GM23338 (cell line): ENCODE measurements around the gene LRRIQ3. TPM values are rescaled to one million over a fixed set of nuclear protein-coding genes. Genes with fewer than 3 reads are reported as not detected.

Experiments used
- ATAC-seq: fragments of 200-7000 bp; cut with Tn5 transposase; 3 replicates; pipeline ENCODE4 v1.9.1; 2020
- DNase-seq: peaks from one replicate; pipeline ENCODE4 v3.0.0-alpha.2; 2015; ENCODE audit warnings: low spot score
- H2AFZ ChIP-seq: fragments of 200-600 bp; sonication (generic); 2 replicates; pipeline ENCODE4 v1.8.0; 2016; ENCODE audit warnings: antibody characterized with exemption, mild to moderate bottlenecking, moderate library complexity
- H3F3A ChIP-seq: fragments of 200-600 bp; sonication (generic); replicated peaks from 2 replicates; pipeline ENCODE4 v1.8.0; 2017; ENCODE audit warnings: antibody characterized with exemption, mixed run types, low read depth
- H3K27ac ChIP-seq: fragments of 200-600 bp; sonication (generic); 2 replicates; pipeline ENCODE4 v1.6.1; 2016; ENCODE audit warnings: low read depth
- H3K27me3 ChIP-seq: fragments of 200-600 bp; sonication (generic); 2 replicates; pipeline ENCODE4 v1.8.0; 2016; ENCODE audit warnings: mild to moderate bottlenecking, mixed run types, moderate library complexity; ENCODE audit not compliant: insufficient read depth
- H3K36me3 ChIP-seq: fragments of 200-600 bp; sonication (generic); 2 replicates; pipeline ENCODE4 v1.8.0; 2016; ENCODE audit warnings: mild to moderate bottlenecking; ENCODE audit not compliant: insufficient read depth
- H3K4me1 ChIP-seq: fragments of 200-600 bp; sonication (generic); 2 replicates; pipeline ENCODE4 v1.8.0; 2016; ENCODE audit warnings: mild to moderate bottlenecking, moderate library complexity; ENCODE audit not compliant: insufficient read depth
- H3K4me2 ChIP-seq: fragments of 200-600 bp; sonication (generic); 2 replicates; pipeline ENCODE4 v1.7.1; 2017; ENCODE audit warnings: mixed run types
- H3K4me3 ChIP-seq: fragments of 200-600 bp; sonication (generic); 2 replicates; pipeline ENCODE4 v1.6.1; 2016; ENCODE audit warnings: mixed run types
- H3K79me2 ChIP-seq: fragments of 200-600 bp; sonication (generic); replicated peaks from 2 replicates; pipeline ENCODE4 v1.8.0; 2017; ENCODE audit warnings: mild to moderate bottlenecking; ENCODE audit not compliant: insufficient read depth
- H3K9me2 ChIP-seq: fragments of 200-600 bp; sonication (generic); 2 replicates; pipeline ENCODE4 v1.8.0; 2017; ENCODE audit not compliant: insufficient read depth
- H4K20me1 ChIP-seq: fragments of 200-600 bp; sonication (generic); replicated peaks from 2 replicates; pipeline ENCODE4 v1.8.0; 2017; ENCODE audit warnings: mild to moderate bottlenecking; ENCODE audit not compliant: insufficient read depth
- H3K27ac Mint-ChIP-seq: 2 replicates; pipeline ENCODE4 v1.8.0; 2020; ENCODE audit warnings: inconsistent platforms, mild to moderate bottlenecking, moderate library complexity, mixed read lengths
- H3K27me3 Mint-ChIP-seq: 3 replicates; pipeline ENCODE4 v1.8.0; 2022; ENCODE audit warnings: low read depth, mild to moderate bottlenecking, moderate library complexity, mixed read lengths, inconsistent platforms; ENCODE audit not compliant: insufficient read depth, poor library complexity
- H3K36me3 Mint-ChIP-seq: 3 replicates; pipeline ENCODE4 v1.8.0; 2021; ENCODE audit warnings: low read depth, mild to moderate bottlenecking, inconsistent platforms, moderate library complexity, mixed read lengths
- H3K4me1 Mint-ChIP-seq: 3 replicates; pipeline ENCODE4 v1.8.0; 2020; ENCODE audit warnings: mild to moderate bottlenecking, inconsistent platforms, mixed read lengths
- H3K4me3 Mint-ChIP-seq: 3 replicates; pipeline ENCODE4 v1.8.0; 2021; ENCODE audit warnings: moderate library complexity, mild to moderate bottlenecking, inconsistent platforms, mixed read lengths
- H3K9me3 Mint-ChIP-seq: 3 replicates; pipeline ENCODE4 v1.8.0; 2020; ENCODE audit warnings: moderate library complexity, mild to moderate bottlenecking, inconsistent platforms, mixed read lengths
- CREB1 ChIP-seq: fragments of 250-450 bp; sonication (Bioruptor Pico); IDR thresholded peaks from 2 replicates; pipeline ENCODE4 v1.5.0; 2020; ENCODE audit warnings: low read depth, mild to moderate bottlenecking, moderate library complexity
- EZH2 ChIP-seq: fragments of 200-600 bp; sonication (generic); IDR thresholded peaks from one replicate; pipeline ENCODE4 v1.8.0; 2017; ENCODE audit warnings: antibody characterized with exemption, mild to moderate bottlenecking, low read depth; ENCODE audit not compliant: unreplicated experiment
- EZH2phosphoT487 ChIP-seq: fragments of 200-600 bp; sonication (generic); IDR thresholded peaks from one replicate; pipeline ENCODE4 v1.8.1; 2018; ENCODE audit warnings: antibody characterized with exemption; ENCODE audit not compliant: unreplicated experiment
- JUNB ChIP-seq: IDR thresholded peaks from one replicate; pipeline ENCODE4 v1.6.1; 2016; ENCODE audit warnings: antibody characterized with exemption; ENCODE audit not compliant: unreplicated experiment
- NANOG ChIP-seq: IDR thresholded peaks from 2 replicates; pipeline ENCODE4 v1.6.1; 2016; ENCODE audit warnings: antibody characterized with exemption, borderline replicate concordance
- POLR2AphosphoS5 ChIP-seq: IDR thresholded peaks from 2 replicates; pipeline ENCODE4 v1.6.1; 2016; ENCODE audit warnings: antibody characterized with exemption, low read depth
- STAT1 ChIP-seq: IDR thresholded peaks from one replicate; pipeline ENCODE4 v1.6.1; 2016; ENCODE audit warnings: antibody characterized with exemption; ENCODE audit not compliant: unreplicated experiment
- ZNF114 ChIP-seq: fragments of 250-450 bp; sonication (Bioruptor Pico); IDR thresholded peaks from 2 replicates; pipeline ENCODE4 v1.5.0; 2020; ENCODE audit warnings: mild to moderate bottlenecking, moderate library complexity
- ZNF331 ChIP-seq: fragments of 250-450 bp; sonication (Bioruptor Pico); IDR thresholded peaks from 2 replicates; pipeline ENCODE4 v1.5.0; 2020; ENCODE audit warnings: low read depth, mild to moderate bottlenecking, moderate library complexity
- polyA plus RNA-seq: library from polyadenylated mRNA; unstranded; fragments of >200 nt; fragmentation: Nextera tagmentation; extraction: Ambion mirVana; gene quantifications from 2 replicates; pipeline ENCODE4 v1.2.1, GENCODE V29; 2016
- total RNA-seq: library from RNA; depleted of rRNA; stranded (reverse); fragments of >200 nt; shearing (Covaris generic); gene quantifications from 2 replicates; pipeline ENCODE4 v1.2.3, GENCODE V29; 2014
- TF ChIP-seq, protein P1 (sequence below): IDR thresholded peaks from 2 replicates; pipeline ENCODE4 v1.6.1; 2016; ENCODE audit warnings: antibody characterized with exemption
- TF ChIP-seq, protein P2 (sequence below): IDR thresholded peaks from one replicate; pipeline ENCODE4 v1.6.1; 2018; ENCODE audit warnings: antibody characterized with exemption; ENCODE audit not compliant: unreplicated experiment
- TF ChIP-seq, protein P3 (sequence below), 2 experiments: fragments of 200-600 bp in 1 of 2; sonication (generic) in 1 of 2; conservative IDR thresholded peaks; 2 replicates each; pipeline versions ENCODE4 v1.5.1 to v1.6.1; 2016 to 2017; ENCODE audit warnings: antibody characterized with exemption in 2 of 2, low read depth in 2 of 2, mild to moderate bottlenecking in 2 of 2, moderate library complexity in 1 of 2

LRRIQ3 gene
- total and polyA plus RNA-seq, 2 experiments from 2014 or later = 0.21 to 0.36 TPM

DNA sequence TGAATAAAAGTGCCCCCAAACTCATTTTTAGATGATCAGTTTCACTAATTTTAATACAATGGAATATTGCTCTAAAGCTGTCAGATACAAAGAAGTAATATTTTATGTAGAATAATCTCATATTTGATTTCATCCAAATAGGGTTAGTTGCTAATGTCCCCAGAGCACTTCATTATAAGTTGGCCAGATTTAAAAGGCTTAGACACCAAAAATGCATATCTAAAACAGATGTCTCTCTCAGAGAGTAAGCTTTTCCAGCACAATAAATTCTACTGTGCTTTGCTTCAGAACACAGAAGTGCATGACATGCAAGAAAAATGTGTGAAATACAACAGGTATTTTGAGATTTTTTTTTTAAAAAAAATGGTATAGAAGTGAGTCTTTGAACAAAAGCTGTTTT, 194.2 kb downstream of the LRRIQ3 start (continued):
- TF ChIP-seq, protein P1, sequence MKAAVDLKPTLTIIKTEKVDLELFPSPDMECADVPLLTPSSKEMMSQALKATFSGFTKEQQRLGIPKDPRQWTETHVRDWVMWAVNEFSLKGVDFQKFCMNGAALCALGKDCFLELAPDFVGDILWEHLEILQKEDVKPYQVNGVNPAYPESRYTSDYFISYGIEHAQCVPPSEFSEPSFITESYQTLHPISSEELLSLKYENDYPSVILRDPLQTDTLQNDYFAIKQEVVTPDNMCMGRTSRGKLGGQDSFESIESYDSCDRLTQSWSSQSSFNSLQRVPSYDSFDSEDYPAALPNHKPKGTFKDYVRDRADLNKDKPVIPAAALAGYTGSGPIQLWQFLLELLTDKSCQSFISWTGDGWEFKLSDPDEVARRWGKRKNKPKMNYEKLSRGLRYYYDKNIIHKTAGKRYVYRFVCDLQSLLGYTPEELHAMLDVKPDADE = no peak
- TF ChIP-seq NANOG (no peak), ZNF114 (CRISPR knock-in tag) (no peak), ZNF331 (CRISPR knock-in tag) (no peak), JUNB (no peak), EZH2phosphoT487 (no peak), STAT1 (no peak), EZH2 (no peak), CREB1 (CRISPR knock-in tag) (no peak), POLR2AphosphoS5 (no peak)
- TF ChIP-seq, protein P2, sequence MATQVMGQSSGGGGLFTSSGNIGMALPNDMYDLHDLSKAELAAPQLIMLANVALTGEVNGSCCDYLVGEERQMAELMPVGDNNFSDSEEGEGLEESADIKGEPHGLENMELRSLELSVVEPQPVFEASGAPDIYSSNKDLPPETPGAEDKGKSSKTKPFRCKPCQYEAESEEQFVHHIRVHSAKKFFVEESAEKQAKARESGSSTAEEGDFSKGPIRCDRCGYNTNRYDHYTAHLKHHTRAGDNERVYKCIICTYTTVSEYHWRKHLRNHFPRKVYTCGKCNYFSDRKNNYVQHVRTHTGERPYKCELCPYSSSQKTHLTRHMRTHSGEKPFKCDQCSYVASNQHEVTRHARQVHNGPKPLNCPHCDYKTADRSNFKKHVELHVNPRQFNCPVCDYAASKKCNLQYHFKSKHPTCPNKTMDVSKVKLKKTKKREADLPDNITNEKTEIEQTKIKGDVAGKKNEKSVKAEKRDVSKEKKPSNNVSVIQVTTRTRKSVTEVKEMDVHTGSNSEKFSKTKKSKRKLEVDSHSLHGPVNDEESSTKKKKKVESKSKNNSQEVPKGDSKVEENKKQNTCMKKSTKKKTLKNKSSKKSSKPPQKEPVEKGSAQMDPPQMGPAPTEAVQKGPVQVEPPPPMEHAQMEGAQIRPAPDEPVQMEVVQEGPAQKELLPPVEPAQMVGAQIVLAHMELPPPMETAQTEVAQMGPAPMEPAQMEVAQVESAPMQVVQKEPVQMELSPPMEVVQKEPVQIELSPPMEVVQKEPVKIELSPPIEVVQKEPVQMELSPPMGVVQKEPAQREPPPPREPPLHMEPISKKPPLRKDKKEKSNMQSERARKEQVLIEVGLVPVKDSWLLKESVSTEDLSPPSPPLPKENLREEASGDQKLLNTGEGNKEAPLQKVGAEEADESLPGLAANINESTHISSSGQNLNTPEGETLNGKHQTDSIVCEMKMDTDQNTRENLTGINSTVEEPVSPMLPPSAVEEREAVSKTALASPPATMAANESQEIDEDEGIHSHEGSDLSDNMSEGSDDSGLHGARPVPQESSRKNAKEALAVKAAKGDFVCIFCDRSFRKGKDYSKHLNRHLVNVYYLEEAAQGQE = no peak

- Histone ChIP-seq H3K4me1 (no peaks in the 10 kb centered on the region), H3K79me2 (no peaks in the 10 kb centered on the region), H4K20me1 (no peaks in the 10 kb centered on the region), H3K4me3 (no peak overlapping the region), H2AFZ (no peak overlapping the region), H3K27me3 (no peaks in the 10 kb centered on the region), H3F3A (no peaks in the 10 kb centered on the region), H3K4me2 (no peak overlapping the region), H3K9me2 (no peaks in the 10 kb centered on the region), H3K27ac (no peak overlapping the region), H3K36me3 (no peaks in the 10 kb centered on the region)
- H3K27me3 Mint-ChIP-seq = no peaks in the 10 kb centered on the region
- H3K9me3 Mint-ChIP-seq = no peaks in the 10 kb centered on the region
- H3K36me3 Mint-ChIP-seq = no peaks in the 10 kb centered on the region
- DNase-seq = peak; percentile 67
- peak; percentile 75 for ATAC-seq
- no peak overlapping the region for H3K4me3 Mint-ChIP-seq
- H3K4me1 Mint-ChIP-seq = peaks cover 16% of the 10 kb centered on the region
- TF ChIP-seq, protein P3, sequence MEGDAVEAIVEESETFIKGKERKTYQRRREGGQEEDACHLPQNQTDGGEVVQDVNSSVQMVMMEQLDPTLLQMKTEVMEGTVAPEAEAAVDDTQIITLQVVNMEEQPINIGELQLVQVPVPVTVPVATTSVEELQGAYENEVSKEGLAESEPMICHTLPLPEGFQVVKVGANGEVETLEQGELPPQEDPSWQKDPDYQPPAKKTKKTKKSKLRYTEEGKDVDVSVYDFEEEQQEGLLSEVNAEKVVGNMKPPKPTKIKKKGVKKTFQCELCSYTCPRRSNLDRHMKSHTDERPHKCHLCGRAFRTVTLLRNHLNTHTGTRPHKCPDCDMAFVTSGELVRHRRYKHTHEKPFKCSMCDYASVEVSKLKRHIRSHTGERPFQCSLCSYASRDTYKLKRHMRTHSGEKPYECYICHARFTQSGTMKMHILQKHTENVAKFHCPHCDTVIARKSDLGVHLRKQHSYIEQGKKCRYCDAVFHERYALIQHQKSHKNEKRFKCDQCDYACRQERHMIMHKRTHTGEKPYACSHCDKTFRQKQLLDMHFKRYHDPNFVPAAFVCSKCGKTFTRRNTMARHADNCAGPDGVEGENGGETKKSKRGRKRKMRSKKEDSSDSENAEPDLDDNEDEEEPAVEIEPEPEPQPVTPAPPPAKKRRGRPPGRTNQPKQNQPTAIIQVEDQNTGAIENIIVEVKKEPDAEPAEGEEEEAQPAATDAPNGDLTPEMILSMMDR (conservative IDR thresholded peaks at IDR 0.05; ENCODE audit: low read depth in 2 of 2) = peak; percentile 65 to 67
- no peak for TF ChIP-seq JUNB
- H3K27ac Mint-ChIP-seq = no peak overlapping the region
Measured at GRCh38 chr1:73998348-73998959, 199.5 kb downstream of the LRRIQ3 start.
